Stimulated activated CD8-positive, alpha-beta memory T cell treated with anti-CD3 and anti-CD28 coated beads, Interleukin-2, amount 100 ng/mL, for 48 hours (primary cell): ENCODE data around the gene GRK5.

Experiments used
- DNase-seq, 2 donors: peaks; one replicate each; pipeline ENCODE4 v3.0.0-alpha.2; 2020; ENCODE audit warnings: low read depth in 2 of 2

Gene GRK5

GRCh38 chr10:119502618-119503155 lies 295.3 kb downstream of the GRK5 start:
- no peak for DNase-seq

- DNase-seq: no peak
Observed at GRCh38 chr10:119503821-119504220, 296.4 kb downstream of the GRK5 start.

GRCh38 chr10:119504651-119505050 lies 297.3 kb downstream of the GRK5 start:
- DNase-seq: no peak

- DNase-seq: no peak
Observed at GRCh38 chr10:119505131-119505551, 297.8 kb downstream of the GRK5 start.
